Jurkat, Clone E6-1 (cell line): ENCODE results near the gene VPS54.
"Not testable (repeated sequence)": the region's sequence is repeated elsewhere in the genome, so short reads cannot be mapped to it uniquely, and the experiment has no call there.

ENCODE experiments used
- DNase-seq: peaks from one replicate; pipeline ENCODE4 v3.0.0-alpha.2; 2011; ENCODE audit warnings: low read depth, low spot score
- H3K4me3 ChIP-seq: 2 replicates; pipeline ENCODE4 v1.5.1; 2011; ENCODE audit warnings: mild to moderate bottlenecking, low read length, control low read depth, moderate library complexity

The VPS54 gene

DNA sequence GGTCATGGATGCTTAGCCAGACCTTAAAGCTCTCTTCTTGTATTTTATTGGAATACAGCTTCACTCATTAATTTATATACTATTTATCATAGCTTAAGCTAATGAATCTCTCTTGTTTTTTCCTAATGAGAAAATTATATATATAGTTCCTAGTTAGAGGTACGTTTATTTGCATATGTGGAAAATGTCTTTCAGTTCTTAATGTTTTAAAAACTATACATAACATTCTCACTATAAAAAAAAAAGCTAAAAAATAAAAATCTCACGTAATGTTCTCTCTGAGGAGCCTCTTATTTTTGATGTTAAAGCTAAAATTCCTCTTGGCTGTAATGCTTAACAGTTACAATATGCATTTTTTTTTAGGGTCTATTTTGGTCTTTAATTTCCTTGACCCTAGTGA, 160.9 kb downstream of the VPS54 start:
- H3K4me3 ChIP-seq, result no peak overlapping the region
- DNase-seq, result no peak

DNA sequence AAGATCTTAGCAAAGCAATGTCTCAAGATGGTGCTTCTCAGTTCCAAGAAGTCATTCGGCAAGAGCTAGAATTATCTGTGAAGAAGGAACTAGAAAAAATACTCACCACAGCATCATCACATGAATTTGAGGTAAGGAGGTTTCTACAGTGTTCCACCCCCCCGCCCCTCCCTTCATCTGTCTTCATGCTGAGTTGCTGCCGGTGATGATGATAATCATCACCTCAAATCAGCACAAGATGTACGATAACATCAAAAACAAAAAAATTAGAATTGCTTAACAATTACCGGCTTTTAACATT, 163.0 kb downstream of the VPS54 start:
- DNase-seq, result peak; percentile 92
- peak overlapping the region; percentile 34 for H3K4me3 ChIP-seq

DNA sequence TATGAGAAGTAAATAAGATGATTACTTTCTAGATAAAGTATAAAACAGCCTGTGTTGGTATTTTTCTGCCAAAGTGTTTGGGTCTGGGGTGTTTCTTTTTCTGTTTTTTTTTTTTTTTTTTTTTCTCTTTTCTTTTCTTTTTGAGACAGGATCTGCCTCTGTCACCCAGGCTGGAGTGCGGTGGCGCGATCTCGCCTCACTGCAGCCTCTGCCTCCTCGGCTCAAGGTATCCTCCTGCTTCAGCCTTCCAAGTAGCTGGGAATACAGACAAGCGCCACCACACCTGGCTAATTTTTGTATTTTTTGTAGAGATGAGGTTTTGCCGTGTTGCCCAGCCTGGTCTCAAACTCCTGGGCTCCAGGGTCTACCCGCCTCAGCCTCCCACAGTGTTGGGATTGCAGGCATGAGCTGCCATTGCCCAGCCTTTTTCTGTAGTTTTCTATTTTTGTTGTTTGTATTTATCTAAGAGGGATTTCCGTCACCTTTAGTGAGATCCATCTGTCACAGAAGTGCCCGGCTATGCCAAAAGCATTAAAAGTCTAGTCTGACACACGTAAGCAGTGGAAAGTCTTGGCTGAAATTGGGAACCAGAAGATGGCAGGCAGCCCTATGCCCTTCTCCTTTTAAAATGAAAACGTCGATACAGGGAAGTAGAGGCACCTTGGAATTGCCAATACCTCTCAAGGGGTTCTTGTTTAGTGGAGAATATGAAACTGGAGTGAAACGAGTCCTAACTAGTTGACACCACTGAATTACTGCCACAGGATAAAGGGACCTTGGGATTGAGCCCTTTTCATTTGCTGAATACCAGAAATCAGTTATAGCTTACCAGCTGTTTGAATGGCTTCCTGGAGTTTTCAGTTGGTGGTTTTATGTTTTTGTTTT, 163.6 kb downstream of the VPS54 start:
- no peak for DNase-seq
- peak overlapping the region; percentile 34 for H3K4me3 ChIP-seq

DNA sequence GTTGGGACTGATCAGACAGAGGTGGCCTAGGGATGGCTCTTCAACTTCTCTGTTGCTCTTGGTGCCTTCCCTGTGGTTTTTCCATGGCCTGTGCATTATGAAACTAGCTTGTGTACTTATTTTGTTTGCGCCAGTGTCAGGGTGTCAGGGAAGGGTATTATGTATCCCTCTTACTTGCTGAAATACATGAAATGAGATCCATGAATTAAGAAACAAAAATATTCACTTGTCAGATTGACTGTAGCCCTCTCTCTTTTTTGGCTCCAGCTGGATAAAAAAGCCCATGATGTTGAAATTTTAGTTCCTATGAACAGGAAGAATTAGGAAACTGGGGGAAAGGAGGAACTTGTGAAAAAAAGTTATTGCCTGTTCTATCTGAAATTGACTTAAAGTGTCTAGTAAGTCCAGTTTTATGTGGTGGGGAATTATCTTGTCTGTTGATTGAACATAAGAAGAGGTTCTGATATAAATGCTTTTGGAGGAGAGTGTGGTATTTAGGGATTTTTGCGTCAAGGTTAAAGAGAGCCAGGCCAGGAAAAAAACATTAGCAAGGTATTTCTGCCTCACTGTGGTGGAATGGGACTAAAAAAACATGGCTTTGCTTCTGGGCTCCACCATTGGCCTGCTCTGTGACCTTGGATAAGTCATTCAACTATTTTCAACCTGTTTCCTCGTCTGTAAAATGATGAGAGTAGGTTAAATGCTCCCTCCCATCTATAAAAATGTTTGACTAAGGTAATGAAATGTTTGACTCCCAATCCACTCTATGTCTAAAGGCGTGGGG, 165.5 kb downstream of the VPS54 start:
- no peak overlapping the region for H3K4me3 ChIP-seq
- DNase-seq, result no peak

DNA sequence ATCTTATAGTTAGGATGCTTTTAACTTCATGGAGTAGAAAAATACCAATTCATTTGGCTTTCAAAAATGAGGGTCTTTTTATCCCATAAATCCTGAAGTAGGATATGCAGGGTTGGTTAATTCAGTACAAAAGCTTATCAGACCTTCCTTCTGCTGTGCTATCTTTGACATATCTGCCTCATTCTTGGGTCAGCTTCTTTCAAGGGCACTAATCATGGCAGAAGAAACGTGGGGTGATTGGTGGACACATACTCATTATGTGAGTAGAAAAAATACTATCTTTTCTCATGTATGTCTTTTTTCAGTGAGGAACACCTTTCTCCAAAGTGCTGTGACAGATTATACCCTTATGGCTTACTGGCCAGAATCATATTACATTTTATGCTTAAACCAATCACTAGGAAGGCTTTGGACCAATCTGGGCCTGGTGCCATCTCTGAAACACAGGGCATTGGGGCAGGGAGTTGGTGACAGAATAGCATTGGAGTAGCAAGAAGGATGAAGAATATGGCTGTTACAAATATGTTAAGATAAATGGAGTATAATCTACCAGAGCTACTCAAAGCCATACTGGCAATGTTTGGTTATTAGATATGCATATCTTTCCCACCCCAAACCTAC, 167.4 kb downstream of the VPS54 start:
- no peak overlapping the region for H3K4me3 ChIP-seq
- no peak for DNase-seq

DNA sequence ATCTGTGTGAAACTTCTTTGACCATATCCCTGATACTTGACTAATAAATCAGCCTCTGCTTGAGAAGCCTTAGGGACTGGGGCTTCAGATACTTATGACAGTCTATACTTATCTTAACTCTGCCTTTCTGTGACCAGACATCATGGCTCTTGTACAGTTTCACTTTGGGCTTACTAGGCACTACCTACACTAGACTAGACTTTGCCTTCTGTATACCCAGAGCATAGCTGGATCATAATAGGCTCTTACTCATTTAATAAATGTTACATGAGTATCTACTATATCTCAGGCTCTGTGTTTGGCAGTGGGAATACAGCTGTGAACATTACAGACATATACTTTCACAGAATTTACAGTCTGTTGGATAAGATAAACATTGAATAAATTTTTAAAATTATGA, 168.6 kb downstream of the VPS54 start:
- H3K4me3 ChIP-seq, result no peak overlapping the region
- DNase-seq, result no peak

- no peak for DNase-seq
- H3K4me3 ChIP-seq, result no peak overlapping the region
These were observed 169.0 kb downstream of the VPS54 start for GRCh38 chr2:63850204-63850571.

GRCh38 chr2:63849381-63850203, 169.6 kb downstream of the VPS54 start:
- no peak overlapping the region for H3K4me3 ChIP-seq
- DNase-seq, result no peak

DNA sequence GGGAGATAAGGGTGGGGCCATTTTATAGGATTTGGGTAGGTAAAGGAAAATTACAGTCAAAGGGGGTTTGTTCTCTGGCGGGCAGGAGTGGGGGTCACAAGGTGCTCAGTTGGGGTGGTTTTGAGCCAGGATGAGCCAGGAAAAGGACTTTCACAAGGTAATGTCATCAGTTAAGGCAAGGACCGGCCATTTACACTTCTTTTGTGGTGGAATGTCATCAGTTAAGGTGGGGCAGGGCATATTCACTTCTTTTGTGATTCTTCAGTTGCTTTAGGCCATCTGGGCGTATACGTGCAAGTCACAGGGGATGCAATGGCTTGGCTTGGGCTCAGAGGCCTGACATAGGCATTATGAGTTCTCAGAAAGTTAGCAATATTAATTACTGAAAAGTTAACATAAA, 171.7 kb downstream of the VPS54 start:
- not testable (repeated sequence) for DNase-seq, H3K4me3 ChIP-seq

DNA sequence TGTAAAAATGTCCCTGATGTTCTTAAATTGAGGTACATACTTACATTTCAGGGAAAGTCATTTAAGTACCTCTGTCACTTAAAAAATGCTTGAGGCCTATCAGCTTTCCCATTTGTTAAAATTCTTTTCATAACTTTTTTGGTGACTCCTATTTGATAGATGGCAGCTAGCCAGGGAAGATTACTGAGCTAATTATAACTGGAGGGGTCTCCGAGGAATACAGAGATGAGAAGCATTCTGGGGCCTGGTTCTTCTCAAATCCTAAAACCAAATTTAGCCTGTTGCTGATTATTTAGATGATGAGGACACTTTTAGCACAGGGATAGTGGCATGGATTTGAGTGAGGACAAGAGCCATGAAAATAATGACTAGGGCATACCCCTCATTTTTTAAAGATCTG, 172.7 kb downstream of the VPS54 start:
- no peak overlapping the region for H3K4me3 ChIP-seq
- no peak for DNase-seq

GRCh38 chr2:63845866-63846265, 173.4 kb downstream of the VPS54 start:
- H3K4me3 ChIP-seq, result no peak overlapping the region

DNA sequence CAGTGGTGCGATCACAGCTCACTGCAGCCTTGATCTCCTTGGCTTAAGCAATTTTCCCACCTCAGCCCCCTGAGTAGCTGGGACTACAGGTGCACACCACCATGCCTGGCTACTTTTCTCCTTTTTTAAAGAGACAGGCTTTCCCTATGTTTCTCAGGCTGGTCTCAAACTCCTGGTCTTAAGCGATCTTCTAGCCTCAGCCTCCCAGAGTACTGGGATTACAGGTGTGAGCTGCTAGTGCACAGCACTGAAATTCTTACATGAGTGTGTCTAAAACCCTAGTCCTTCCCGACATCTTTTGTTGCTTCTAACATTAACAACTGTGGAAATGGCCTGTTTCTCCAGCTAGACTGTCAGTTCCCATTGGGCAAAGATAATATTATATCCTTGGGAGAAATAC, 174.6 kb downstream of the VPS54 start:
- H3K4me3 ChIP-seq, result no peak overlapping the region
- DNase-seq, result no peak

More at GRCh38 chr2:63845866-63846265, 173.4 kb downstream of the VPS54 start:
- DNase-seq, result no peak

DNA sequence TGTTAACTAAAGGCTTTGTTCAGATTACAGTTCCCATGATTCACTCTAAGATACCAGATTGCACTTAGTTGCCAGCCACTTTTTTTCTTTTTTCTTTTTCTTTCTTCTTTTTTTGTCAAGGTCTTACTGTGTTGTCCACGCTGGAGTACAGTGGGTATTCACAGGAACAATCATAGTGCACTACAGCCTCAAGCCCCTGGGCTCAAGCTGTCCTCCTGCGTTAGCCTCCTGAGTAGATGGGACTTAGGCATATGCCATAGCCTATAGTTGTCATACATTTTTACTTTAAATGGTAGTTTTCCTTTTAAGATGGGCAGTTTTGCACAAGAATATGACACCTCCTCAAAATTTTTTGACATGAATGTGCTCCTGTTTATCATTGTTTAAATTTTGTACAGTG, 175.4 kb downstream of the VPS54 start:
- no peak overlapping the region for H3K4me3 ChIP-seq
- DNase-seq, result no peak

DNA sequence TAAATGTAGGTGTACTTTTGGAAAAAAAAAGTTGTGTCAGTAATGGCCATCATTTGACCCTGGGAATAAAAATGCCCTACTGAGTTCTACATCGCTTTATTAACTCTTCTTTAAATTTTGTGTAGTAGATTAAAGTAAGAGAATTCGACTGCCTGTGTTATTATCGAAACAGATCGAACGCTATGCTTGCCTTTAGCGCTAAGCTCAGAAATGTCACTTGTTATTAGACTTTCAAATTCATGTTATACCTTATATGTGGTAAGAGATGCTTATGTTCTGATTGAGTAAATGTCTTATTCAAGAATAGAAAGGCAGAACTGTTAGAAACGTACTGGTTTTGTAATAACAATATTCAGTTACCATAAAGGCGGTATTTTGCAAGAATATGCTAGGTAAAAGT, 176.1 kb downstream of the VPS54 start:
- peak overlapping the region; percentile 87 for H3K4me3 ChIP-seq
- DNase-seq, result no peak

GRCh38 chr2:63842149-63843061, 176.8 kb downstream of the VPS54 start:
- peak overlapping the region; percentile 87 for H3K4me3 ChIP-seq
- no peak for DNase-seq
